Measurements from ENCODE around the gene MIA2.
"Not testable (repeated sequence)": the region's sequence is repeated elsewhere in the genome, so short reads cannot be mapped to it uniquely, and the experiment has no call there.

The MIA2 gene

GRCh38 chr14:39230416-39231035, 3.2 kb upstream of the MIA2 start:
- no peak for DNase-seq

DNA sequence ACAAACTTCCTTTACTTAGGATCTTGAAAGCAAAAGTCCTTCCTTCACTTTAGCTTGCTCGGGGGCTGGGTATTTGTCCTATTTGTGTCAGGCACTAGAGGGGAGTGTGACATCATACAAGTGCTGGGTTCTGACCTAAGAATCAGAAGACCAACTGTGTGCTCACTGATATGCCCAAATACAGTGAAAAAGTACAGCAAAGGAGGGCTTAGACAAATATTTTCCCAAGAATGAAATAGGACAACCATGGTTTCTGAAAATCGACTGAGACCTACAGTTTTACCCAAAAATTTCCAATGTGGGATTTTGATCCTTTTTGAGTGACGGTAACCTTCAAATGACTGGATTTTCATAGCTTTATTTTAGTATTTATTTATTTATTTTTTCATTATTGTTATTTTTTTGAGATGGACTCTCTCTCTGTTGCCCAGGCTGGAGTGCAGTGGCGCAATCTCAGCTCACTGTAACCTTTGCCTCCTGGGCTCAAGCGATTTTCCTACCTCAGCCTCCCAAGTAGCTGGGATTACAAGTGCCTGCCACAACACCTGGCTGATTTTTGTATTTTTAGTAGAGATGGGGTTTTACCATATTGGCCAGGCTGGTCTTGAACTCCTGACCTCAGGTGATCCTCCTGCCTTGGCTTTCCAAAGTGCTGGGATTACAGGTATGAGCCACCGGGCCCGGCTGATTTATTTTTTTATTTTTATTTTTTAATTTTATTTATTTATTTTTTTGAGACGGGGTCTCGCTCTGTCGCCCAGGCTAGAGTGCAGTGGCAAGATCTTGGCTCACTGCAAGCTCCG, 1.8 kb upstream of the MIA2 start:
- DNase-seq: peak in 1 of 2 experiments; percentile 8

DNA sequence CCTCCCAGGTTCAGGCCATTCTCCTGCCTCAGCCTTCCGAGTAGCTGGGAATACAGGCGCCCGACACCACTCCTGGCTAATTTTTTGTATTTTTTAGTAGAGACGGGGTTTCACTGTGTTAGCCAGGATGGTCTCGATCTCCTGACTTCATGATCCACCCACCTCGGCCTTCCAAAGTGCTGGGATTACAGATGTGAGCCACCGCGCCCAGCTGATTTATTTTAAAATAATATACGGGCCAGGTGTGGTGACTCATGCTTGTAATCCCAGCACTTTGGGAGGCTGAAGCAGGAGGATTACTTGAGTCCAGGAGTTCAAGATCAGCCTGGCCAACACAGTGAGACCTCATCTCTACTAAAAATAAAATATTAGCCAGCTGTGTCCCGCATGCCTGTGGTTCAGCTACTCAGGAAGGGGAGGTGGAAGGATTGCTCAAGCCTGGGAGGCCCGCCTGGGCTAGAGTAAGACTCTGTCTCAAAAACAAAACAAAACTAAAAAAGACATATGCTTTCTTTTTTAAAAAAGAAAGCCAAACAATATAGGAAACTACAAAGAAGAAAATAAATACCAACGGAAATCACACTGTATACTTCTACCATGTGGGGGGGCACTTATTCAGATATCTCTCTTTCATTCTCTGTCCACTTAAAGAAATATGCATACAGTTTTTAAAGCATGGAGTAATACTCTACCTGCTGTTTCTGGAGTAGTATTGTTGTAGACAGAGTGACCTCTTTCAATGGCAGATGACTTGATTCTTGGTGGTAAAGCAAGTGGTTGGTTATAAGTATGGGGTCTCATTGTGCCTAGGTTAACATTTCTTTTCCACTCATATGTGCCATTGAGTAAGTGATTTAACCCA, 930 bp upstream of the MIA2 start:
- DNase-seq: no peak

DNA sequence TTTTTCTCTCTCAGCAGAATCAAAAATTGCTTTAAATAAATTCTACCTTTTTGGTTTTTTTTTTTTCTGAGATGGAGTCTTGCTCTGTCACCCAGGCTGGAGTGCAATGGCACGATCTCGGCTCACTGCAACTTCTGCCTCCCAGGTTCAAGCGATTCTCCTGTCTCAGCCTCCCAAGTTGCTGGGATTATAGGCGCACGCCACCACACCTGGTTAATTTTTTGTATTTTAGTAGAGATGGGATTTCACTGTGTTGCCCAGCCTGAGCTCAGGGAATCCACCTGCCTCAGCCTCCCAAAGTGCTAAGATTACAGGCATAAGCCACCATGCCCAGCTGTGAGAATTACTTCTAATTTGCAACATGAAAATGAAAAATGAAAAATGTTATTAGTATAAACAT, 1.3 kb downstream of the MIA2 start:
- not testable (repeated sequence) for DNase-seq

DNA sequence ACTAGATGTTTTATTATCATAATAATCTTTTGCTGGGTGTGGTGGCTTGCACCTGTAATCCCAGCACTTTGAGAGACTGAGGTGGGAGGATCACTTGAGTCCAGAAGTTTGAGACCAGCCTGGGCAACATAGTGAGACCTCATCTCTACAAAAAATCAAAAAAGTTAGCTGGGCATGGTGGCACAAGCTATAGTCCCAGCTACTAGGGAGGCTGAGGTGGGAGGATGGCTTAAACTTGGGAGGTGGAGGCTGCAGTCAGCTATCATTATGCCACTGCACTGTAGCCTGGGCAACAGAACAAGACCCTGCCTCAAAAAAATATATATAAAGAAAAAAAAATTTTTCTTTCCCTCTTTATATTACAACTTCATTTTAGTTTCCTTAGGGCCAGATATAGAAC, 1.8 kb downstream of the MIA2 start:
- not testable (repeated sequence) for DNase-seq

- no peak for DNase-seq
Observed at GRCh38 chr14:39240769-39241168, 7.1 kb downstream of the MIA2 start.

DNA sequence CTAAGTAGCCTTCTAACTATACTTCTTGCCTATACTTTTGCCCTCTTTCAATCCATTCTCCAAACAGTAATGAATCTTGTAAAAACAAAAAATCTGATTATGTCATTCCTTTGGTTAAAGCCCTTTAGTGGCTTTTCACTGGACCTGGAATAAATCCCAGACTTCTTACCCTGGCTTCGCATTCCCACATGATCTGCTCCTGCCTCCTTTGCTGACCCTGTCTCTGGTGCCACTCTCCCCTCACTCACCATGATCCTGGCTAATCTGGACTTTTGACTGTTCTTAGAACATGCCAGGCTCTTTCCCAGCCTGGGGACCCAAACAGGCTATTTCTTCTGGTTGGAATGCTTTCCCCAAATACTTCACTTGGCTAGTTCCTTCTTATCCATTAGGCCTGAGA, 7.9 kb downstream of the MIA2 start:
- no peak for DNase-seq

DNA sequence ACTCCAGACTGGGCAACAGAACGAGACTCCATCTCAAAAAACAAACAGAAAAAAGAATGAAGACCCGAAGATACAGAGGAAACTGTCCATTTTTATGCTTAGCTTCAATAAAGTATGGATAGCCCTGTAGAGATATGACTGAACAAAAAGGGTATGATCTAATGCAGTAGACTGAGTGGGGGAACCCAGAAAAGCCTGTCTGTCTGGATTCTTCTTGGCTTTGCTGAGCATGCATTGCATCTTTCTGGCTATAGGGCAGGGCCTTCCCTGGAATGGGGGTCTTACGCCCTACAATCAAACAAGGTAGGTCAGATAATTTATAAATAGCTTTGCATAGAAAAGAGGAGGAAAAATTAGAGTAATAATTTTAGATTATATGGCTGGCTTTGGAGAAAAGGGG, 10.1 kb downstream of the MIA2 start:
- DNase-seq: no peak

GRCh38 chr14:39246618-39247017, 12.9 kb downstream of the MIA2 start:
- DNase-seq: no peak

DNA sequence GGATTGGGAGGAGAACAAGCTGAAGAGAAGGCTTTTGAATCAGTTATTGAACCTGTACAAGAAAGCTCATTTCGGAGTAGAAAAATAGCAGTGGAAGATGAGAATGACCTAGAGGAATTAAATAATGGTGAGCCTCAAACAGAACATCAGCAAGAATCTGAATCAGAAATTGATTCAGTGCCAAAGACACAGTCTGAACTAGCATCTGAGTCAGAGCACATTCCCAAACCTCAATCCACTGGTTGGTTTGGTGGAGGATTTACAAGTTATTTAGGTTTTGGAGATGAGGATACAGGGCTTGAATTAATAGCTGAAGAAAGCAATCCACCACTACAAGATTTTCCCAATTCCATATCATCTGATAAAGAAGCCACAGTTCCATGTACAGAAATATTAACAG, 13.5 kb downstream of the MIA2 start:
- DNase-seq: peak in 1 of 2 experiments; percentile 14

GRCh38 chr14:39251547-39251946, 17.8 kb downstream of the MIA2 start:
- no peak for DNase-seq

GRCh38 chr14:39257388-39257787, 23.7 kb downstream of the MIA2 start:
- DNase-seq: not testable (repeated sequence)

DNA sequence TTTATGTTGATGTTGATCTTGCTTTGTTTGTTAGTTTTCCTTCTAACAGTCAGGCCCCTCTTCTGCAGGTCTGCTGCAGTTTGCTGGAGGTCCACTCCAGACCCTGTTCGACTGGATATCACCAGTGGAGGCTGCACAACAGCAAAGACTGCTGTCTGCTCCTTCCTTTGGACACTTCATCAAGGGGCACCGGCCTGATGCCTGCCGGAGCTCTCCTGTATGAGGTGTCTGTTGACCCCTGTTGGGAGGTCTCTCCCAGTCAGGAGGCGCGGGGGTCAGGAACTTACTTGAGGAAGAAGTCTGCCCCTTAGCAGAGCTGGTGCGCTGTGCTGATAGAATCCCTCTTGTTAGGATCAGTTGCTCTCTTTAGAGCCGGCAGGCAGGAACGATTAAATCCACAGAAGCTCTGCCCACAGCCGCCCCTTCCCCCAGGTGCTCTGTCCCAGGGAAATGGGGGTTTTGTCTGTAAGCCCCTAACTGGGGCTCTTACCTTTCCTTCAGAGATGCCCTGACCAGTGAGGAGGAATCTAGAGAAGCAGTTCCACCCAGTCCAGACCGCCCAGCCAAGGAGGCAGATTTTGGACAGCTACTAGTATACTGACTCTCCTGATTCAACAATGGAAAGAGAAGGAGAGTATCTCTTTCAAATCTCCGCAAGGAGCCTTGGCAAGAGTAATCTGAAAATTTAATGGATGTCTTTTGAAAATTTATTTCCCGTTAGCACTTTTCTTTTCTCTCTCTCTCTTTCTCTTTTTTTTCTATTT, 25.2 kb downstream of the MIA2 start:
- DNase-seq: no peak

GRCh38 chr14:39260161-39260560, 26.4 kb downstream of the MIA2 start:
- not testable (repeated sequence) for DNase-seq

DNA sequence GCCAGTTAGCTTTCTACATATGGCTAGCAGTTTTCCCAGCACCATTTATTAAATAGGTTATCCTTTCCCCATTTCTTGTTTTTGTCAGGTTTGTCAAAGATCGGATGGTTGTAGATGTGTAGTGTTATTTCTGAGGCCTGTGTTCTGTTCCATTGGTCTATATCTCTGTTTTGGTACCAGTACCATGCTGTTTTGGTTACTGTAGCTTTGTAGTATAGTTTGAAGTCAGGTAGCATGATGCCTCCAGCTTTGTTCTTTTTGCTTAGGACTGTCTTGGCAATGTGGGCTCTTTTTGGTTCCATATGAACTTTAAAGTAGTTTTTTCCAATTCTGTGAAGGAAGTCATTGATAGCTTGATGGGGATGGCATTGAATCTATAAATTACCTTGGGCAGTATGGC, 28.5 kb downstream of the MIA2 start:
- DNase-seq: not testable (repeated sequence)

DNA sequence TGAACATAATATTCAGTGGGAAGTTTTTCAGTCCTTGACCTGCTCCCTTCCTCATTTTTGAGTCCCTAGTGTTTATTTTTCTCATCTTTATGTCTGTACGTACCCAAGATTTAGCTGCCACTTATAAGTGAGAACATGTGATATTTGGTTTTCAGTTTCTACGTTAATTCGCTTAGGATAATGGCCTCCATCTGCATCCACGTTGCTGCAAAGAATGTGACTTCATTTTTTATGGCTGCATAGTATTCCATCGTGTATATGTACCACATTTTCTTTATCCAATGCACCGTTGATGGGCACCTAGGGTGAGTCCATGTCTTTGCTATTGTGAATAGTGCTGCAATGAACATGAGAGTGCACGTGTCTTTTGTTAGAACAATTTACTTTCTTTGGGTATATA, 30.3 kb downstream of the MIA2 start:
- DNase-seq: no peak

GRCh38 chr14:39264558-39264957, 30.8 kb downstream of the MIA2 start:
- DNase-seq: no peak

GRCh38 chr14:39265033-39265432, 31.3 kb downstream of the MIA2 start:
- peak in 1 of 2 experiments; percentile 26 for DNase-seq

DNA sequence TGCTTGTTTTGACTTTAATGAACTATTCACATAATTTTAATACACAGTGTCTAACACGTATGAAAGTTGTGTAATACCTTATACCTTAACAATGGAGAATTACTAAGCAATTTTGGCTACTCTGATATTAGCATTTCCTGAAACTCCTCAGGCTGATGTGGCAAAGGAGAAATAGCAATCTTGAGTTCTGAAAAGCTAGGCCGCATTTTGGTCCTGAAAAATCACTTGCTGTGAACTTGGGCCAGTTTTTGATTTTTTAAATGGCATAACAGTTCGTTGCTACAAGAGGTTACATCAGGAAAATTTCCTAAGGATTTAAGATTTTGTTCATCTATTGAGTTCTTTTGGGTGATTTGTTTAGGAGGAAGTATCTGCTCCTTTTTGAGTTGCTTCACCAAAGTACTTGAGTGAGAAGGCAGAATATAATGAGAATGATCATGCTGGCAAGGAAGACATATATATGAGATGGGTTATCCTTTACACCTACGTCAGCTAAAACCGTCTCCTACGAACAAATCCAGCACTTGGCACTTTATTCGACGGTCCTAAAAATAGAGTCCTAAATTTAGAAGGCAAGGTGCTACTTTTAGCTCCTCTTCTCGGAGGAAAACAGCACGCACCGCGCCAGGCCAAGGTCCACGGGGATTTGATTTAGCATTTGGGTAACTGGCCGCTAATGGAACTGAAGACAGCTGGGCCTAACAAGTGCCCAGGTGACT, 32.2 kb downstream of the MIA2 start:
- DNase-seq: peak in 1 of 2 experiments; percentile 48

DNA sequence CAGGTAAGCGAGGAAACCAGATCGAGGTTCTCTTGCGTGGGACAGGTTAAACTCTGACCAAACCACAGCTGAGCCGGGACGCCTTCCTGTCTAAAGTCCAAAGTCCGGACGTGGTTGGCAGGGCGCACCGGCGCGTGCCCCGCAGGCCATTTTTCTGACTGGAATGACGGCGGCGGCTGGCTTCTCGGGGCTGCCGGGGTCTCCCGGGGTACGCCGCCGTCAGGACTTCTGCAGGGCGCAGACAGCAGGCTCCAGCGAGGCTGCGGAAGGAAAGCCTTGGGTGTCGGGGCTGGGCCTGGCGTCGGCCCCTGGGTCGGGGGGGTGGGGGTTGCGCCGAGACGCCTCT, 32.8 kb downstream of the MIA2 start:
- peak in 1 of 2 experiments; percentile 53 for DNase-seq

DNA sequence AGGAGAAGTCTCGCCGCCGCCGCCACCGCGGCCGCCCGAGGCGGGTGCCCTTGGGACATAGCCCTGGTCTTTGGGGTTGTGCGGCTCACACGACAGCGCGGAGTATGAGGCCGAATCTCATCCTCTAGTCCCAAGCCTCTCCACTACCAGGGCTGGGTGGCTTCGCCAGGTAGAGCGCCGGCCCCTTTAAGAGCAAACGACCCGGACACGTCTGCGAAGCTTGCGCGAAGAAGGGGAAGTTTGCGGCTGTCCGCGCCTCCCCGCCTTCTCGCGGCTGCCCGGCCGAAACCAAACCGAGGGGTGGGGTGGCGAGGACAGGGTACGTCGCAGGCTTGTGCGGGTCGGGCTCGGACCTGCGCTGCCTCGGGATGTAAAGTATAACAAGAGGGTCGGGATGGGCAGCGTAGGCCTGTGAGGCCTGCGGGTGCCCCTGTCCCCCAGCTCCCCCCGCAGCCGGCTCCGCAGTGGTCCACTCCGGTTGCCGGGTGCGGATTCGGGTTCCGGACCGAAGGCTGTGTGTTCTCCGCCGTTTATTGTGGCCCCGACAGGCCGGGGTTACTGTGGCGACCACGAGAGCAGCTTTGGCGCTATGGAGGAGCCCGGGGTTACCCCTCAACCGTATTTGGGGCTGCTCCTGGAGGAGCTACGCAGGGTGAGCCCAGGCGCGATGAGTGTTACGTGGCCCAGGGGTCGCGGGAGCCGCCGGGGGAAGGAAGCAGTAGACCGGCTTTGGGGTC, 33.3 kb downstream of the MIA2 start:
- peak; percentile 57 to 83 for DNase-seq
